ENCODE data around the gene TRIM31.

TRIM31 gene, protein sequence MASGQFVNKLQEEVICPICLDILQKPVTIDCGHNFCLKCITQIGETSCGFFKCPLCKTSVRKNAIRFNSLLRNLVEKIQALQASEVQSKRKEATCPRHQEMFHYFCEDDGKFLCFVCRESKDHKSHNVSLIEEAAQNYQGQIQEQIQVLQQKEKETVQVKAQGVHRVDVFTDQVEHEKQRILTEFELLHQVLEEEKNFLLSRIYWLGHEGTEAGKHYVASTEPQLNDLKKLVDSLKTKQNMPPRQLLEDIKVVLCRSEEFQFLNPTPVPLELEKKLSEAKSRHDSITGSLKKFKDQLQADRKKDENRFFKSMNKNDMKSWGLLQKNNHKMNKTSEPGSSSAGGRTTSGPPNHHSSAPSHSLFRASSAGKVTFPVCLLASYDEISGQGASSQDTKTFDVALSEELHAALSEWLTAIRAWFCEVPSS

GRCh38 chr6:30113003-30113759 is at the start of gene TRIM31:
Gene TRIM31, minus strand, starts transcription at chr6:30113090. Its CDS starts 285 bp downstream, at chr6:30112805.
- DNase-seq = no peak

DNA sequence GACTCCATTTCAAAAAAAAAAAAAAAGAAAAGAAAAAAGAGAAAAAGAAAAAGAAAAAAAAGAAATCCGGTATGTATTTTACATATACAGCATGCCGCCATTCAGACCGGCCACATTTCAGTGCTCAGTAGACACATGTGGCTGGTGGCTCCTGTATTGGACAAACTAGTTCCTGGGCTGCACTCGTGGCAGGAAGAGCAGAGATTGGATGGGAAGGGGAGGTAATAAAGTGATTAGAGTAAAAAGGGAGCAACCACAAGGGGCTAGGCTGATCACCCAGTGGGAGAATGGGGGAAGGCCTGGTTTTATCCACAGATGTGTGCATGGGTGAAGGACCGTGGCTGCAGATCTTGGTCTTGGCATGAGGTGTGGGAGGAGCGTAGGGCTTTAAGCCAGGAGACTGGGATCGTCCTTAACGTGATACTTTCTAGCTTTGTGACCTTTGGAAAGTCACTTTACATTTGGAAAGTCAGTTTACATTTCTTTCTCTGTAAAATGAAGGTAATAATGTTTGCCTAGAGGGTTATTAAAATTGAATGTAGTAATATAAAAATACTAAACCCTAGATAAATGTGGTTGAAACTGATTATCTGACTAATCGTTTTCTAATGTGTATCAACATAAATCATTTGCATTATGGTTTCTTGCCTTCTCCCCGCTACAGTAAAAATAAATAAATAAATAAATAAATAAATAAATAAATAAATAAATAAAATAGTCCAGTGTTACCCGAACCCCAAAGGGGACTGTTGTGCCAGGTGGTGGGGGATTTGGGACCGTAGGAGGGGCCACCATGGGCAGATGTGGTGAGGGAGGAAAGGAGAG is 49.6 kb upstream of the TRIM31 start:
- no peak for DNase-seq

DNA sequence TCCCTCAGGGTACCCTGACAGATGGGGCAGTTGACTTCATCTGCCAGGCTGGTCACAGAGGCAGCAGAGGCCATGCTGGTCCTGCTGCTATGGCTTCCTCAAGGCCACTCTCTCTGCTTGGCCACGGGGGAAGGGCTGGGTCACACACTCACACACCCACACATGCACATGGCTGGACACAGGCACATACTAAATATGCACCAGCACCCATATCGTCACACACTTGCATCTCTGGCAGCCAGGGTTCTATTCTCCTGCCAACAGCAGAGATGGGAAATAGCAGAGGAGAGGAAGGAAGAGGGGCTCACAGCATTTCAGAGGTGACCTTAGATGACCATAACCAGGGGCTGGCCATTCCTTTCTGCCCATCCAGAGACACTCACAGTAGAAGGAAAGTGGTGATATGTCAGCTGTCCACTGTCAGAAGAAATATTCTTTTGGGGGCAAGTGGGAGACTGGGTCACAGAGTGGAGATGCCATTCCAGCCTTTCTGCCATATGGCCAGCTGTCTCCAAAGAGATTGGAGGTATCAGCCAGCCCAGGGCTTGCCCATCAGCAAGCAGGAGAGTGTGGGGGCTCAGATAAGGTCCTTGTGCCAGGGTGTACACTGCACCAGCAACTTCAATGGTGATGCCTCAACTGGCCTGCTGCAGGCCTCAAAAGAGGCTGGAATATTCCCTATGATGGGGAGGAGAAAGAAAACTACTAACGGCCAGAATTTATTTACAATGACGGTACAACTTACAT is 48.1 kb upstream of the TRIM31 start, which contains the start of gene TRIM10:
Gene TRIM10, minus strand, starts transcription at position 427 of the 747 bp plus-strand sequence. Its CDS starts 353 bp downstream, at position 74.
- no peak for DNase-seq

- DNase-seq = no peak
Measured at GRCh38 chr6:30160008-30160784, 47.3 kb upstream of the TRIM31 start.

DNA sequence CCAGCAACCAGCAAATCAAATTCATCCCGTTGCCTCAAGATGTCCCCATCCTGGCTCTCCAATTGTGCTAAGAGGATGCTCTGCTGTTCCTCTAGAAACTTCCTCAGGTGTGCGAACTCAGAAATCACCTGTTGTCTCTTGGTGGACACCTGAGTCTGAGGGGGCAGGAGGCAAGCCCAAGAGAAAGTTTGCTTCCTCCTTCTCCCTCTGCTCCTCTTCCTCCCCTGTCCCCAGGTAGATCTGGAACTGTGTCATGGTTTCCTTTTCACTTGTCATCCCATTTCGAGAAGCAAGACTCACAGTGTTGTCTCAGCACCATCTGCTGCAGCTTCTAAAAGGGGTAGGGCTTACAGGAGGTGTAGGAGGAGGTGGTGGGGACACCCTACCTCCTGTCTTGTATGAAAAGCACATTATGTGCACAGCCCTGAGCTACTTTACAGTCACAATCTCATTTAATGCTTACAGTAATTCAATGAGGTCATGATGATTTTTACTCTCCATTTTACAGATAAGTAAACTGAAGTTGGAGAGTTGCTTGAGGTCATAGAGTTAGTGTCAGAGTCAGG is 45.7 kb upstream of the TRIM31 start:
- DNase-seq = no peak

DNA sequence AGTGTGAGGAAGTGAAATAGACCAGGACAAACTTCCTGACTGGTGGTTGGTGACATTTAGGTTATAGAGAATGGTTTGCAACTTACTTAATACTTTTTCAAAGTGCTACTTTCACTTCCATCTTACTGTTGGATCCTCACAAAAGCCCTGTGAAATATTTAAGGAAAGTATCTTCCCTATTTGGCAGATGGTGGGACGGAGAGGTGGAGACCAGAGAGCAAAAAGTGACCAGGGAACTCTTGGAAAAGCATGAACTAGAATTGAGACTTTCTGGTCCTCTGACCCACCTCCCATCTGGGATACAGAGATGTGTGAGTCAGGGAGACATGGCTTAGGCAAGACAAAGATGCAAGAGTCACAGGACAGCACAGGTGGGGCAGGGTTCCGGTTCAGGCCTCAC is 45.1 kb upstream of the TRIM31 start:
- no peak for DNase-seq

GRCh38 chr6:30157581-30157980 is 44.7 kb upstream of the TRIM31 start:
- no peak for DNase-seq

DNA sequence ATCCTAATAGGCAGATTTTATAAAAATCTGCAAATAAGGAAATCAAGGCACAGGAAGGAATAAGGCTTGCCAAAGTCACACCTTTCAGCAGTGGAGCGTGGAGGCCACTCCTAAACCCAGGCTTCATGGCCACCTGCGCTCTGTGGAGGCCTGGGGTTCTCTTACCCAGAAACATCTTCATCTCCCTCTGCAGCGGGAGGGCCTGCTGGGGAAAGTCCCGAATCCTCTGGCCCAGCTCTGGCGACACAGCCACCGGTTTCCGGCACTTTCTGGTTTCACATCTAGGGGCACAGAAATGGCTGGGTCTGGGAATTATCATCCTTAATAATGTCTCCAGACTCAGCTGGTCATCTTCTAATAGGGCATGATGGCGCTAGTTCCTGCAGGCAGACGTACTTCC is 43.9 kb upstream of the TRIM31 start:
- no peak for DNase-seq

DNA sequence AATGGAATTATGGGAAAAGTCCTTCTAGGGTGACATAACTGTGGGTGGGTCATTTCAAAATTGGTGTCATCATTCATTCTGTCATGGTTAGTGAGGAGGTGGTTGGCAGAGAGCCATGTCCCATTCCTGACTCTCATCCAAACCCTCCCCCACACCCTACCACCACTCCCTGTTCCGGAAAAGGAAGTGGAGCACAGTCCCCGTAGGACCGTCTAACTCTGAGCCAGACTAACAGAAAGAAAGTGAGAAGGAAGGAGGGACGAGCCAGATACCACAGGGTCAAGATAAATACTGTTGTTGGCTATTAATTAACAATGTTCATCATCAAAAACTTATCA is 43.3 kb upstream of the TRIM31 start:
- no peak for DNase-seq

GRCh38 chr6:30155520-30156261 is 42.8 kb upstream of the TRIM31 start:
- DNase-seq = no peak

- no peak for DNase-seq
Measured at GRCh38 chr6:30154709-30155519, 42.0 kb upstream of the TRIM31 start.

DNA sequence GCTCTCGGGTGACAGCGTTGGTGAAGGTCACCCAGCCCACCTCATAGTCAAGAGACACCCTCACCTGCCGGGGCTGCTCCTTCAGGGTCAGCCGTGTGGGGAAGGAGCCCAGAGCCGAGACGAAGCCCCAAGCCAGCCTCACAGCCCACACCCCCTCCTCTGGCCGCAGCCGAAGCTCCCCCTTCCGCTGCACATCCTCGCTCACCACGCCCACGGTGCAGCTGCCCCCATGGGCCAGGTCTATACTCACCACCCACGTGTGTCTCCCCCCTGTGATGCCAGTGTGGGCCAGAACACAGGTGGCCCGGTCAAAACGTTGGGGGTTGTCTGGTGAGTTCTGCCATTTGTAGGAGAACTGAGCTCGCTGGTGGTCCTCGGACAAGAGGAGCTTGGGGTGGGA is 41.2 kb upstream of the TRIM31 start:
- no peak for DNase-seq

GRCh38 chr6:30152910-30153610 is 40.2 kb upstream of the TRIM31 start:
- DNase-seq = no peak

- DNase-seq = no peak
Measured at GRCh38 chr6:30152016-30152673, 39.3 kb upstream of the TRIM31 start.

- no peak for DNase-seq
Measured at GRCh38 chr6:30151580-30151979, 38.7 kb upstream of the TRIM31 start.

DNA sequence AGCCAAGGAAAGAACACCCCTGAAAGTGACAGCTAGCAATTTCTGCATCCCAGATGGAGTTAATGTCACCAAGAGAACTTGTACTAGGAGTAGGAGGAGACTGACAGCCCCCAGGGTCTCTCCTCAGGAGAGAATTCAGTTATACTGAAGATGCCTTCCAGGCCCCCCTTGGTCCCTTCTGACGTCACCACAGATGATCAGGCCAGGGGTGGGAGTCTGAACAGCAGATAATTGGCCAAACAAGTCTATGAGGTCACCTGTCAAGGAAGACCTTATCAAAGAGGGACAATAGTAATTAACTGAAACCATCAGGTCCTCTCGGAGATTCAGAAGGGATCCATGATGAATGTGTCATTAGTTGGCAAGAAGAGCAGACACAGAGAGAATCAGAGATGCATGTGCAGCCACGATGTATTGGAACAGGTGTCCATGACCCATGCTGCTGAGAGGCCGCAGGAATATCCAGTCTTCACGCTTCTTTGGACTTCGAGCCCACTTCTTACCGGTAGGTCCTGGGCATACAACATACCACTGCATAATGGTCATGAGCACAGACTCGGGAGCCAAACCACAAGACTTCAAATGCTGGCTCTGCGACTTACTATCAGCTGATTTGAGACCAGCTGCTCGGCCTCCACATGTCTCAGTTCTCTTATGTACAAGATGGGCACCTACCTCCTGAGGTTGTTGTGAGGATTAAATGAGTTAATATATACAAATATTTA is 37.9 kb upstream of the TRIM31 start:
- DNase-seq = no peak

- no peak for DNase-seq
Measured at GRCh38 chr6:30149858-30150550, 37.1 kb upstream of the TRIM31 start.

Measured in activated T-cell treated with anti-CD3 and anti-CD28 coated beads, Interleukin-2, amount 50 U/mL, for 1 hour (primary cell).